GM13977 (cell line): ENCODE measurements around the gene NOS3.

Experiments used
- DNase-seq: peaks from one replicate; pipeline ENCODE4 v3.0.0; 2012; ENCODE audit warnings: low spot score
- in situ Hi-C: fragments of 300-500 bp; cut with MboI; formaldehyde crosslinking; loops from one replicate; pipeline ENCODE4 v1.12.0; 2022; ENCODE audit warnings: low sequenced_read_pairs, low pct_unique_long_range_greater_than_20kb, mixed read lengths, inconsistent platforms; ENCODE audit not compliant: unreplicated experiment
- TF ChIP-seq, protein P1 (sequence below): IDR thresholded peaks from 2 replicates; pipeline ENCODE4 v1.5.1; 2012; ENCODE audit warnings: mild to moderate bottlenecking, control low read depth; ENCODE audit not compliant: insufficient read depth; ENCODE audit errors: extremely low read depth, missing control alignments

Gene NOS3

DNA sequence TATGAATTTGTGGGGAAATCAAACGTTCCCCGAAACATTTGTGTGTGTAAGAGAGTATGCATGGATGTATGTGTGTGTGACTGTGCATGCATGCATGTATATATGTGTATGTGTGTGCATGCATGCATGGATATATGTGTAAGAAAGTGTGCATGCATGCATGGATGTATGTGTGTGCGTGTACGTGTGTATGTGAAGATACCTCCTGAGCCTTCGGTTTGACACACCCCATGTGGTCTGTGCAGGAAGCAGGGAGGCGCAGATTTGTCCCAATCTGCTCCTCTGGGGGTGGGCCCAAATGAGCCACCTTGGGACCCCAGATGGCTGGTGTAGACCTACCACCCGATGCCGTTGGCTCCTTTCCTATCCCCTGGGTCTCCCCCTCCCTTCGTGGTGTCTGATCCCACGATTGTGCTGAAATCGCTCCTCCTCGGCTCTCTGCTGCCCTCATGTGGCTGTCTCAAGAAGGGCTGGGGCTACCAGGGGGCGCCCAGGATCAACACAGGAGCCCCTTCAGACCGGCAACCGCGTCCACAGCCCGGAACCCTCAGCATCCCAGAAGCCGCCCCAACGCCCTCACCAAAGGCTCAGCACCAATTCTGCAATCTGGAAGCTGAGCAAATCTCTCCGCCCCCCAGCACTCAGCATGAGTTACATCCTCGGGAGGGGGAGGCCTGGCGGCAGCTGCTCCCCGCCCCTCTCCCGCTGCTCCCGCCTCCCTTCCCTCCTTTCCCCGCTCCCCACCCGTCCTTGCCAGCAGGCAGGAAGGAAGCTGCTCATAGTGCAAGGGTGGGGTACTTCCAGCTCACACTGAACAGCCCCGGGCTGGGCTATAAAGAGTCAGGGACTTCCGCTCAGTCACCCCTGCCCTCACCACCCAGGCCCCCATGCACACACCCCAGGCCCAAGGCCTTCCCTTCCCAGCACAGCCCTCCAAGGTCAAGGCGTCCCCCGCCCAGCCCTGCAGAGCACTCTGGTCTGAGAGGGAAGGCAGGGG lies 2.3 kb upstream of the NOS3 start:
- peak; percentile 85 for DNase-seq
- TF ChIP-seq, protein P1, sequence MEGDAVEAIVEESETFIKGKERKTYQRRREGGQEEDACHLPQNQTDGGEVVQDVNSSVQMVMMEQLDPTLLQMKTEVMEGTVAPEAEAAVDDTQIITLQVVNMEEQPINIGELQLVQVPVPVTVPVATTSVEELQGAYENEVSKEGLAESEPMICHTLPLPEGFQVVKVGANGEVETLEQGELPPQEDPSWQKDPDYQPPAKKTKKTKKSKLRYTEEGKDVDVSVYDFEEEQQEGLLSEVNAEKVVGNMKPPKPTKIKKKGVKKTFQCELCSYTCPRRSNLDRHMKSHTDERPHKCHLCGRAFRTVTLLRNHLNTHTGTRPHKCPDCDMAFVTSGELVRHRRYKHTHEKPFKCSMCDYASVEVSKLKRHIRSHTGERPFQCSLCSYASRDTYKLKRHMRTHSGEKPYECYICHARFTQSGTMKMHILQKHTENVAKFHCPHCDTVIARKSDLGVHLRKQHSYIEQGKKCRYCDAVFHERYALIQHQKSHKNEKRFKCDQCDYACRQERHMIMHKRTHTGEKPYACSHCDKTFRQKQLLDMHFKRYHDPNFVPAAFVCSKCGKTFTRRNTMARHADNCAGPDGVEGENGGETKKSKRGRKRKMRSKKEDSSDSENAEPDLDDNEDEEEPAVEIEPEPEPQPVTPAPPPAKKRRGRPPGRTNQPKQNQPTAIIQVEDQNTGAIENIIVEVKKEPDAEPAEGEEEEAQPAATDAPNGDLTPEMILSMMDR: peak; percentile 80
- in situ Hi-C loops: no loop called here

- TF ChIP-seq, protein P1: no peak
- no peak for DNase-seq
- in situ Hi-C loops: no loop called here
These were observed 1.4 kb upstream of the NOS3 start for GRCh38 chr7:150989456-150989855.

DNA sequence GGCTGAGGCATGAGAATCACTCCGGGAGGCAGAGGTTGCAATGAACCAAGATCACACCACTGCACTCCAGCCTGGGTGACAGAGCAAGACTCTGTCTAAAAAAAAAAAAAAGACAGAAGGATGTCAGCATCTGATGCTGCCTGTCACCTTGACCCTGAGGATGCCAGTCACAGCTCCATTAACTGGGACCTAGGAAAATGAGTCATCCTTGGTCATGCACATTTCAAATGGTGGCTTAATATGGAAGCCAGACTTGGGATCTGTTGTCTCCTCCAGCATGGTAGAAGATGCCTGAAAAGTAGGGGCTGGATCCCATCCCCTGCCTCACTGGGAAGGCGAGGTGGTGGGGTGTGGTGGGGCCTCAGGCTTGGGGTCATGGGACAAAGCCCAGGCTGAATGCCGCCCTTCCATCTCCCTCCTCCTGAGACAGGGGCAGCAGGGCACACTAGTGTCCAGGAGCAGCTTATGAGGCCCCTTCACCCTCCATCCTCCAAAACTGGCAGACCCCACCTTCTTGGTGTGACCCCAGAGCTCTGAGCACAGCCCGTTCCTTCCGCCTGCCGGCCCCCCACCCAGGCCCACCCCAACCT lies 1.3 kb downstream of the NOS3 start:
- TF ChIP-seq, protein P1: no peak
- no peak for DNase-seq
- in situ Hi-C loops: no loop called here

DNA sequence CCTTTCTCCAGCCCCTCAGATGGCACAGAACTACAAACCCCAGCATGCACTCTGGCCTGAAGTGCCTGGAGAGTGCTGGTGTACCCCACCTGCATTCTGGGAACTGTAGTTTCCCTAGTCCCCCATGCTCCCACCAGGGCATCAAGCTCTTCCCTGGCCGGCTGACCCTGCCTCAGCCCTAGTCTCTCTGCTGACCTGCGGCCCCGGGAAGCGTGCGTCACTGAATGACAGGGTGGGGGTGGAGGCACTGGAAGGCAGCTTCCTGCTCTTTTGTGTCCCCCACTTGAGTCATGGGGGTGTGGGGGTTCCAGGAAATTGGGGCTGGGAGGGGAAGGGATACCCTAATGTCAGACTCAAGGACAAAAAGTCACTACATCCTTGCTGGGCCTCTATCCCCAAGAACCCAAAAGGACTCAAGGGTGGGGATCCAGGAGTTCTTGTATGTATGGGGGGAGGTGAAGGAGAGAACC lies 2.1 kb downstream of the NOS3 start:
- TF ChIP-seq, protein P1: no peak
- peak; percentile 65 for DNase-seq
- in situ Hi-C loops: no loop called here

DNA sequence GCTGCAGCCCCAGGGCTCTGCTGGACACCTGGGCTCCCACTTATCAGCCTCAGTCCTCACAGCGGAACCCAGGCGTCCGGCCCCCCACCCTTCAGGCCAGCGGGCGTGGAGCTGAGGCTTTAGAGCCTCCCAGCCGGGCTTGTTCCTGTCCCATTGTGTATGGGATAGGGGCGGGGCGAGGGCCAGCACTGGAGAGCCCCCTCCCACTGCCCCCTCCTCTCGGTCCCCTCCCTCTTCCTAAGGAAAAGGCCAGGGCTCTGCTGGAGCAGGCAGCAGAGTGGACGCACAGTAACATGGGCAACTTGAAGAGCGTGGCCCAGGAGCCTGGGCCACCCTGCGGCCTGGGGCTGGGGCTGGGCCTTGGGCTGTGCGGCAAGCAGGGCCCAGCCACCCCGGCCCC lies 2.7 kb downstream of the NOS3 start:
- no peak for DNase-seq
- in situ Hi-C loops: no loop called here
- TF ChIP-seq, protein P1: no peak

GRCh38 chr7:150994141-150994837 lies 3.5 kb downstream of the NOS3 start:
- in situ Hi-C loops: no loop called here
- TF ChIP-seq, protein P1: no peak
- DNase-seq: no peak
